Stimulated activated CD4-positive, alpha-beta T cell treated with anti-CD3 and anti-CD28 coated beads, Interleukin-15, amount 100 ng/mL, for 24 hours (primary cell): ENCODE data around the gene SDK1.
"Not testable (repeated sequence)": the region's sequence is repeated elsewhere in the genome, so short reads cannot be mapped to it uniquely, and the experiment has no call there.

Source experiments
- DNase-seq: peaks from one replicate; pipeline ENCODE4 v3.0.0-alpha.2; 2020

The SDK1 gene

DNA sequence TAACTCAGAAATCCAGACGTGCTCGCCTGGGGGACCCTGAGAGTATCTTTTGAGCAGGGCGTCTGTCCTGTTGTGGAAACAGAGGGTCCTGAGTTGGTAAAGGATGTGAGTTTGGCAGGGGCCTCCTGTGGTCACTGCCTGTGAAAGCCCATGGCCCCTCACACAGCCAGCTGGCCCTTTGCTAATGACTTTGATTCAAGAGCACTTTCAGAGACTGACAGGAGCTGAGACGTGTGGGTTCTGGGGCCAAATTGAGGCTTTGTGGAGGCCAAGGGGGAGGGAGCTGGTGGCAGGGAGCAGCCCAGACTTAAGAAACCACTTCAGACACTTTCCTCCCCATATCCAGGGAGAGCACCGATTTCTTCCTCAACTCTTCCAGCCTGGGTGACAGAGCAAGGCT lies 921.6 kb downstream of the SDK1 start:
- no peak for DNase-seq

DNA sequence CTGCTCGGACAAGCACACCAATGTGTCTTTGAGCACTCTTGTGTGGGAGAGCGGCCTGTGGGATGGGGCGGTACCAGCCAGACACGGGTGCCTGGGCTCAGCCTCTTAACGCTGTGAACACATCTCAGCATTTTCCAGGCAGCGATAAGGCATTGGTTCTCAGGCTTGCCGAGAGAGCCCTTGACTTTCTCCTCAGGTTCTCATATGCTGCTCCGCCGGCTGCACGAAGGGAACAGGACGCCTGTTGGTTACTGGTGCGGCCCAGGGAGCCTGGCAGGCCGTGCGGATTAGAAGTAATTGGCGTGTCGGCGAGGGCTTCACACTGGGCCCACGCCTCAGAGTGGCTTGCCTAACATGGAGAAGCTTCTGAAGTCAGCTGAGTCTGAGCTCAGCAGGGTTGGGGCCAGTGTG lies 924.3 kb downstream of the SDK1 start:
- DNase-seq: no peak

DNA sequence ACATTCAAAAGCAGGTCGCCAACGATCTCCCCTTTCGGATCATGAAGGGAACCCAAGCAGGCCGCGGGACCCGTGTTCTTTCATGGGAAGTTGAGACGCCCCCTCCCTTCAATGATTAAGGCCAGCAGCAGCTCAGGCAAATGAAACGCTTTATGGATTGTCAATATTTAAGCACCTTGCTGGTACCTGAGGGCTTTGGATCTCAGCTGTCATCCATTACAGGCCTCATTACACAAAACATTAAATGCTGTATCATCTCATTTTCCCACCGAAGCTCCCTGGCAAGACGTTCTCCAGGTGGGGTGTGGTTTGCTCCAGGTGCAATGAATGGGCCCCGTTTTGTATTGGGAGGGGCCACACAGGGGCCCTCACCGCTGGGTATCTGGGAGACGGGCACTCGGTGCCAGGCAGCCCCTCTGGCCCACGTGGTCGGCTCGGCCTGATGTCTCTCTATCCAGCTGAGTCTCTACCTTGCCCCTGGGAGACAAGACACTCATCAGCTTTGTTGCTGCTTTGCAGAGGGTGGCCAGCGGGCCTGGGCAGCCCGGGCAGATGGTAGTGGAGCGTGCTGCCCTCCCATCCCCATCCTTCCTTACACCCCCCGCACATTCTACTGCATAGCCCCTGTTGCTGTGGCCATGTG lies 925.0 kb downstream of the SDK1 start:
- DNase-seq: no peak

DNA sequence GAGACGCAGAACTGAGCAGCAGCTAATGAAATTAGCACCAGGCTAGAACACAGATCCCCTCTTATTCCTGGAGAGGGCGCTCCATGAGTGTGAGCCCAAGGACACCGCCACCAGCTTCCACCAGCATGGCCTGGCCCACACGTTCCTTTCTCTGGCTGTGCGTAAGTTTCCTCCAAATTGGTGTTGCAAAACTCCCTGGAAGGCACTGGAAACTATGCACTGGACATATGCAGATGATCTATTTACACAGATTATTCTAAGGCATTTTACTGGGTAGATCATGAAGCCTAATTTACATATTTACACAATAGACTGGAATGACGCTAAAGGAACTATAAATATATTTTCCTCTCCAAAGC lies 925.5 kb downstream of the SDK1 start:
- DNase-seq: no peak

DNA sequence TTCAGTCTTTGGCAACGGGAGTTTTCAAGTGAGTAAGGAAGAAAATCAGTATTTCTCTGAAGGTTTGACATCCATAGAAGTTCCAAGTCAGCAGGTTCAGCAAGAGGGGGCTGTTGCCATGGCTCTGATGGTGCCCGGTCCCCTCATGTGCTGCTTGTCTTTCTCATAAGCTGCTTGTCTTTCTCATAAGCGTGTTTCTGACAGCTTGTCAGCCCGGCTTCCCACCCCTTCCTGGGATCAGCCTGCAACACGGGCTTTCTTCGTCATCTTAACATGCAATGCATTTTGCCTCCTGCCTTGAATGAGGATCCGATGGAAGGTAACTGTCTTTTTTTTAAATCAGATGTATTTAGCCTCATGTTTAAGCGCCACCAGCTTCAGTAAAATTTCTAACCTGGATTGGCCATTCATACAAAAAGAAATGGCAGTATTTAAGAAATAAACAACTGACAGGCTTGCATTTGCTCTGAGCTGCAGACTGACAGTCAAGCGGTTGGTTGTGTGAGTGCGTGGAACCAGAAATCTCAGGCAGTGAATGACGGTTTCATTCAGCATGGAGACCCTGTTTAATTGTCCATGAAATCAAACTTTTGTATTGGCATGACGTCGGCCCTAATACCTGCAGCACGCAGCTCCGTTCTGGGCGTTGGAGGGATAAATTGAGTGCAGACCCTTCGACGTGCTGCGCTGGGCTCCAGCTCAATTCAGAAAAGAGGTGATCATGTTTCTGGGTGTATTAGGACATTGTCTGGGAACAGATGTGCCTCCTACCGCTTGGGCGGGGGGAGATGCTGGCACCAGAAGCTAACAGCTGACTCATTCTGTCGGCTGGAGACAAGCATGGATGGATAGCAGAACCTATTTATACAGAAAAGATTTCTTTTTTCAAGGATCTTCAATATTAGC lies 926.3 kb downstream of the SDK1 start:
- DNase-seq: no peak

DNA sequence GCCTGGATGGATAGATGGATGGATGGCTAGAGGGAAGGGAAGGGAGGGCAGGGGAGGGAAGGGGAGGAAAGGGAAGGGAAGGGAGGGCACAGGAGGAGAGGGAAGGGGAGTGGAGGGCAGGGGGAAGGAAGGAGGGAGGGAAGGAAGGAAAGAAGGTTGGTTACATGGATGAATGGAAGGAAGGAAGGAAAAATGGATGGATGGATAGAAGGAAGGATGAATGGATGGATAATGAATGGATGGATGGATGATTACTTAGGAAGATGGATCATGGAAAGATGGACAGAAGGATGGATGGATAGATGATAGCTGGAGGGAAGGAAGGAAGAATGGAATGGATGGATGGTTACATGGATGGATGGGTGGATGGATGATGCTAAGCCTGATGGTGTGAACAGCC lies 929.3 kb downstream of the SDK1 start:
- DNase-seq: no peak

DNA sequence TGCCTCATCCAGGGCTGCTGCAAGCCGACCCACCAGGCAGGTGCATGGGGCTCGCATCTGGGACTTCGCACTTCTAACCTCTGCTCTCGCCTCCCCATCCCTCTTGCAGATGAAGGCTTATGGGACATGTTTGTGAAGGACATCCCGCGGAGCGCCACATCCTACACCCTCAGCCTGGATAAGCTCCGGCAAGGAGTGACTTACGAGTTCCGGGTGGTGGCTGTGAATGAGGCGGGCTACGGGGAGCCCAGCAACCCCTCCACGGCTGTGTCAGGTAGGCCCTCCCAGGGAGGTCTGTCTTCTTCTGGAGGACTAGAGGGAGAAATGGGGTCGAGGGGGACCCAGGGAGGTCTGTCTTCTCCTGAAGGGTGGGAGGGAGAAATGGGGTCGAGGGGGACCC lies 932.1 kb downstream of the SDK1 start:
- DNase-seq: no peak

DNA sequence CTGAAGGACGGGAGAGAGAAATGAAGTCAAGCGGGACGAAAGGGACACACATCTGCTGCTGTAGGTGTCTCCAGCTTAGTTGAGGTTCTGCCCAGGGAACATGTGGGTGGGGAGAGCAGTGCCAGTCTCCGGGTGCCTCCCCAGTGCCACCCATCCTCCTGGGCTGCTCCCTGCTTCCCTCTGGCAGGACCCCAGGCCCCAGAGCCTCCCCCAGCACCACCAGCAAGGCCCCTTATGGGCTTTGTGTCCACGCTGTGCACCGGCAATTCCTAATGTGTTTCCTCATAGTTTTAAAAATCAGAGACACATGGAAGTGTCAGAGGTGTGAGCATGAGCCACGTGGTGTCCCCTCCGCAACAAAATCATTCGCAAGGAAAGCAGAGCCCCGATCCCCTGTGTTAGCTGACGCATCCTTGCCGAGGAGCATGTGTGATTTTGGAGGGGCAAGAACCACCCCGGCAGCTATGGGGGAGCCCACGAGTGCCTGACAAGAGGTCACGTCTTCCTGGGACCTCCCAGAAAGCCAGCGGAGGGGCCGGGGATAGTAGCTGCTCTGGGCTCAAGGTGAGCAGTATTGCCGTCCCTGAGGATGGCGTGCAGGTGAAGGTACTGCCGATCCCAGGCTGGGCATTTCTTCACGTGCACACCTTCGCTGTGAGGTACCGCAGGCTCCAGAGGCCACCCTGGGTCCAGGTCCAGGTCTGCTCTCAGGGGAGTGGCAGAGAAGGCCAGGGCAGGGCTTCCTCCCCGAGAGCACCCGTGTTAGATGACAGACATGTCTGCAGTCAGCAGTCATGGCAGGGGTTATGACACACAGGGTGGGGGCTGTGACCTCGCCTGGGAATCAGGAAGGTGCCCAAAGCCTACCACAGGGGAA lies 932.8 kb downstream of the SDK1 start:
- DNase-seq: no peak

DNA sequence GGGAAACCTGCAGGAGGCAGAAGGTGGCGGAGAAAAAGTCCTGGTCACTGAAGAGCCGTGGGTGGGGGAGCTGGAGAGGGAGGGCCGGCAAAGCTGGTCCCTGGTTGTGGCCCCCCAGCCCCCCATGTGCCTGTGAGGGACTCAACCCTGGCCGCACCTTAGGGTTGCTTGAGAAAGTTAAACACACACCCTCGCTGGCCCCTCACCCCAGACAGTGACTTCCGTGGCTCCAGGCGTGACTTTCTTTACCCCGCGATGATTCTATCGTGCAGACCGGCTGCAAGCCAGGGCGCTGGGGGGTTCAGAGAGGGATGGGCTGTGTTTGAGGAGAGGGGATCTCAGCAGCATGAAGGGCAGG lies 933.4 kb downstream of the SDK1 start:
- no peak for DNase-seq

DNA sequence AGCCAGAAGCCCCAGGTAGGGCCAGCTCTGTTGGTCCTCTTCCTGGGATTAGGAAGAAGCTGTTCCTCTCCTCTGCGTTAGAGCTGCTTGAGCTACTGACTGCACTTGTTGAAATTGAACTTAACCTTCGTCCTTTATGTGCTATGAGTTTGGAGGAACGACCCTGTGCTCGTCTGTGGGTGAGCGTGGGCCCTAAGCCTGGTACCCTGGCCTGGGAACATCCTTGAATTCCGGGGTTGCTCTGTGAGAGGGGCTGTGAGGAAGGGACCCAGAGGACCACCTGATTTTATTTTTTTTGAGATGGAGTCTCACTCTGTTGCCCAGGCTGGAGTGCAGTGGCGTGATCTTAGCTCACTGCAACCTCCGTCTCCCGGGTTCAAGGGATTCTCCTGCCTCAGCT lies 933.8 kb downstream of the SDK1 start:
- no peak for DNase-seq

DNA sequence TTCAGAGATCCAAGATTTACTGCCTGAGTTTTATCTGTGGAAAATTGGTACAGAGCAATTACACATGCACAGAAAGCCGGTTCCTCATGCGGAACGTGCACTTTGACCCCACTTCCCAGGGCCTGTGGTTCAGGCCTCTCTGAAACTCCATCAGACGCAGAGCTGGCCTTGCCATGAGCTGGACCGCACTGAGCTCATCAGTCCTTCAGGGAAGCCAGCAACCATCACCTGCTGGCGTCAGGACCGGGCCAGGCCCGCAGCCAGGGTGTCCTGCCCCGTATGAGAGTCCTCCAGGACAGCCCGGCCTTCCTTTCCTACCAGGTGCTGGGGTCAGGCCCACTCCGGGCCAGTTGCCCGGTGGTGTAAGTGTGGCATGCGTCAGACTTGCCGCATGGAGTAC lies 934.5 kb downstream of the SDK1 start:
- DNase-seq: no peak

DNA sequence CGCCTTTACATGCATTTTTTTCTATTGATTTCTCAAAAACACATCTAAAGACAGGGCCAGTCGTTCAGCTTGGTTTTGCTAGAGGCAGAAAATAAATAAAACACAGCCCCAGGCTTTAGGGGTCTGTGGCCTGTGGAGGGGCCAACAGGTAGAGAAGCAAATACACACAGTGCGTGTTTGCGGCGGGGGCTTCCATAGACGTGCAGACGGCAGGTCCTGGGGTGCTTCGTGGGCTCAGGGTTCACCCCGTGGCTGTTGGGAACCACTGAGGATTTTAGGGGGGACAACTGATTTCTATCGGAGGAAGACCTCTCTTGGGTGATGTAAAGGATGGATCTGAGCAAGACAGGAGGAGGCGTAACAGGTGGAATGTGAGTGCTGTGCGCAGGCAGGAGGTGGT lies 935.3 kb downstream of the SDK1 start:
- DNase-seq: no peak

DNA sequence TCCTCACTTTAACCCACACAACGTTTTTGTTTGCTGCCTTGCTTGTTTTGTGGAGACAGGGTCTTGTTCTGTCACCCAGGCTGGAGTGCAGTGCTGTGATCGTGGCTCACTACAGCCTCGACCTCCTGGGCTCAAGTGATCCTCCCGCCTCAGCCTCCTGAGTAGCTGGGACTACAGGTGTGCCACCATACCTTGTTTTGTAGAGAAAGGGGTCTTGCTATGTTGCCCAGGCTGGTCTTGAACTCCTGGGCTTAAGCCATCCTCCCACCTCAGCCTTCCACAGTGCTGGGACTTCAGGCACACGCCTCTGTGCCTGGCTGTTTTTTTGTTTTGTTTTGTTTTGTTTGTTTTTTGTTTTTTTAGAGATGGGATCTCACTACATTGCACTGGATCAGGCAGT lies 935.8 kb downstream of the SDK1 start:
- DNase-seq: not testable (repeated sequence)

DNA sequence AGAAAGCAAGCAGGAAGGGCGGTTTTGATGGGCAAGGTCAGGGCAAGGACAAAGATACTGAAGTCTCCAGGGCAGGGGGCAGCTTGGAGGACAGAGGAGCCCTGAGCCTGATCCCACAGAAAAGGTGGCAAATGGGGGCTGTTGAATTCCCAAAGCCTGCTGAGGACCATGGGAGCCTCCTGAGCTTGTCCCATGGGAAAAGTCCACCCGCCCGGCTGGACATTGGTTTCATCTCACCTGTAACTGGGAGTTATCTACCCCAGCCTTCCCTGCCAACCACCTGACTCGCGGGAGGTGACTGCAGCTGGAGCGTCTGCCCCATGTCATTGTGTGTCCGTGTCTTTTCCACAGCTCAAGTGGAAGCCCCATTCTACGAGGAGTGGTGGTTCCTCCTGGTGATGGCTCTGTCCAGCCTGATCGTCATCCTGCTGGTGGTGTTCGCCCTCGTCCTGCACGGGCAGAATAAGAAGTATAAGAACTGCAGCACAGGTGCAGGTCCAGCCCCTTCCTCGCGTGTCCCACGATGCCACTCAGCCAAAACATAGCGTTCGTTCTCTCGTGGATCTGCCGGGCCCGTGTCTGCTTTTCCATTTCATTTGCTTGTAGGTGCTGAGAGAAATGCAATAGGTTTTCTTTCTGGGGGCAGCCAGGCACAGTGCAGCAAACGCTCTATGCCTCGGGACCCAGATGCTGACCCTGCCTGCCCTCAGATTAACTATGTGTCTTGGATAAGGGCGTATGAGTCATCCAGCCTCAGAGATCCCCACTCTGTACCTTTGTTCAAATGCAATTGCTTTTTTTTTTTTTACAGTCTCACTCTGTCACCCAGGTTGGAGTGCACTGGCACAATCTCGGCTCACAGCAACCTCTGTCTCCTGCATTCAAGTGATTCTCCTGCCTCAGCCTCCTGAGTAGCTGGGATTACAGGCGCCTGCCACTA lies 936.5 kb downstream of the SDK1 start:
- no peak for DNase-seq

DNA sequence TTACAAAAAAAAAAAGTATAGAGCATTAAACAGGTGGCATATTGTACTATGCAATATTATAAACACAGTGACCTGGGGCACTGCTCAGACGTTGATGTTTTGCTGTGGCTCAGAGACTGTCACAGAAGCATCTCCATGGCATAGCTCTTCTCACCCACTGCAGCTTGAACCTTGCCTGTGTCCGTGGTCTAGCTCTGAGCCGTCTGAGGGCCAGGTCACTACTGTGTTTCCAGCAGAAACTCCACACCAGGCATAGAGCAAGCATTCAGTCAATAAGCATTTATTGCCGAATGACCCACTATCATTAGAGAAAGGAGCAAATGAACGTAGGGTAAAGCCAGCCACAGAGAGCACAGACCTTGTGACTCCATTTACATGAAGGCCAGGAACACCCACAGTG lies 937.8 kb downstream of the SDK1 start:
- DNase-seq: no peak

DNA sequence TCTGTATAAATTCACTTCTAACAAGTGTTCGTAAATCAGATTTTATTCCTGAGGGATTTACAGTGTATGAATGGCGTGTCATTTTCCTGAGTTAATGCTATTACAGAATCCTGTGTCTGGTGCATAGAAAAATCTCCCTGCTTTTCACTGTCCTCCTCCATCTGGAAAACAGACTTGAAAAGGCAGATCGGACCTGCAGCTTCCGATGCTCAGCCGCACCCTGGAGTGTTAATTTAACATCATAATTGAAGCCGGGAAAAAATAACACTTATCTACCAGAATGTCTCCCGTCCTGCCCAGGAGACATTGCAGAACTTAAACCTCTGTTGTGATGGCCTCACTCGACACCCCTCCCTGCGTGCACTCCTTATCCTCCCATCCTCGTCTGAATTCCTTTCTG lies 939.0 kb downstream of the SDK1 start:
- DNase-seq: no peak

DNA sequence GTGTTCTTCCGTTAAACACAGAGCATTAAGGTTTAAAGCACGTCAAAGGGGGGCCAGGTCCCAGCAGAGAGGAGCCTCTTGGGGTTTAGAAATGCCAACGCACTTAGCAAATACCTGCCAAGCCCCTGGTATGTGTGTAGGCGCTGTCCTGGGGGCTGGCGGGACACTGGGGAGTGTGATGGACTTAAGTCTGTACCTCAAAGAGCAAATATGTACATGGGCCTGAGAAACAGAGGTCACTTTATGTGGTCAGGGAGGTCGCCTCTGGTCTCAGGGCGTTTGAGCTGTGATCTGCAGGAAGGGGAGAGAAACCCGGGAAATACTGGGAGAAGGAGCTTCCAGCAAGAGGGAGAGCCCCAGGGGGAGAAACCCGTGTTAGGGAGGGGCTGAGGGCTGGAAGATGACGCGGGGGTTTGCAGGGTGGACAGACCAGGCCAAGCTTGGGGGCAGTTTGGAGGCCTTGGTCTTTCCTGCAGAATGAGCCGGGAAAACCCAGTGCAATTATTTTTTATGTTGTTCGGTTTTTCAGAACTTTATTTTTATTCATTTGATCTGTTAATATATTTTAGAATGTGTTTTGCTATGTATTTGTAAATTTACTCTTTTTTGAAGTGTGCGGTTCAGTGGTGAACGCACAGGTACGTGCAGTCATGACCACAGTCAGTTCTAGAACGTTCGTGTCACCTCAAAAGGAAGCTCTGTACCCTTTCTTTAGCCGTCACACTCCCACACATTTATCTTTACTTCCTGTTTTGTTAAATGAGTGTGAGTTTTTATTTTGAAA lies 939.7 kb downstream of the SDK1 start:
- no peak for DNase-seq

DNA sequence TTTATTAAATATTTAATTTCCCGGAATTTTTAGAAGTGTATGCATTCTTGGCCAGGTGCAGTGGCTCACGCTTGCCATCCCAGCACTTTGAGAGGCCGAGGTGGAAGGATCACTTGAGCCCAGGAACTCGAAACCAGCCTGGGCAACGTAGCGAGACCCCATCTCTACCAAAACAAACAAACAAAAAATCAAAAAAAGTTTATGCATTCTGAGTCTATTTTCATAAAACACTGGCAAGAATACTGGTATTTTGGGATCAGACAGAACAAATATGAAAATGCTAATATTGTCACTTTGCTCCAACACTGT lies 940.2 kb downstream of the SDK1 start:
- DNase-seq: no peak

DNA sequence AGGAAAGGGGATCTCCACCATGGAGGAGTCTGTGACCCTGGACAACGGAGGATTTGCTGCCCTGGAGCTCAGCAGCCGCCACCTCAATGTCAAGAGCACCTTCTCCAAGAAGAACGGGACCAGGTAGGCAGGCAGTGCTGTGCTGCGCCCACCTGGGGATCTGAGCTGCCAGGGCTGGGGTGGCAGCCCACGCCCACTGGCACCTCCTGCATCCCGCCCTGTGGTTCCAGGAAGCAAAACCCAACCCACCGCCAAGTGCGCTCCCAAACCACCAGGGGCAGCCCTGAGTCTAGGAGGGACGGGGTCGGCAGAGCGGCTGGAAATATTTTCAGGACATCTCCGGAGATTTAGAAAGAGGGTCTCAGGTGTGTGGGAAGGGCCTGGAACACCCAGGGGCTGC lies 940.7 kb downstream of the SDK1 start:
- DNase-seq: no peak

DNA sequence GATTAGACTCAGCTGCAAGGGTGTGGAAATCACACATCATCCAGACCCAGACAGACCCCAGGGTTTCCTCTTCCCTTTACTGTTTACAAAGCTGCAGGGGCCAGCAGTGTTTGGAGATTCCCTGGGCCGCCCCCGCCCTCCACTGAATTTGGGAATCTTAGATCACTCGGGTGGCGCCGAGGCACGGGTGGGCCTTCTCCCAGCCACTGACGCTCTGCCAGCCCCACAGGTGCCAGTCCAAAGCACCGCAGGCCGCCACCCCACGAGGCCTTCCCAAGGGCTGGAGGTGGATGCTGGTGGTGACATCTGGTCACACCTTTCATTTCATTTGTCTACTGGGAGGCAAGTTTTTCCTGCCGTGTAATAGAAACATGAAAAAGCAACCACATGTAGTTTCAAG lies 941.7 kb downstream of the SDK1 start:
- DNase-seq: no peak

DNA sequence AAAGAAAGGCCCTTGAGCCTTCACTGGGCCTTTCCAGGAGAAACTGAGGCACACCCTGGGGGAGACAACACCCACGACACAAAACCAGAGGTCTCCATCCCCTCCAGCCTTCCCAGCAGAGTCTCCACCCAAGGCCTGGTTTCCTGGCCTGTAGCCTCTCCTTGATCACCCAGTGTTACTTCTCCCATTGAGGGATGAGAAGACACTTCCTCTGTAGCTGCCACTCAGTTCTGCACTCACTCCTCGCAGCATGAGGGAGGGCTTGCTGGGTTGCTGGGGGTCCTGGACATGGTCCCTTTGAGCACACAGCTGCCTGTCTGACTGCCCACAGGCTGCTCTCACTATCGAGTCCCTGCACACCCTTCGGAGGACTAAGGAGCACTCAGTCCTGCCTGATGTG lies 943.0 kb downstream of the SDK1 start:
- DNase-seq: no peak

DNA sequence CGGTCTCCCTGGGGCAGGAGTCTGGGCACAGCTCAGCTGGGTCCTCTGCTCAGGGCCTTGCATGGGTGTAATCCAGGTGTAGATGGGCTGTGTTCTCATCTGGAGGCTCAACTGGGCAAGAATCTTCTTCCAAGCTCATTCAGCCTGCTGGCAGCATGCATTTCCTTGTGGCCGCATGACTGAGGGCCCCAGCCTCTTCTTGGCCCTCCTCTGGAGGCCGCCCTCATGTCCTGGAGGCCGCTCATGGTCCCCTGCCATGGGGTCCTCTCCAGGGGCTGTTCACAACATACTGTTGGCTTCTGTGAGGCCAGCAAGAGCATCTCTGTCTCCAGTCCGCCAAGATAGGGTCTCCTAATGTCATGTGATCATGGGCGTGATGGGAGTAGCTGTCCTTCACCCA lies 943.6 kb downstream of the SDK1 start:
- no peak for DNase-seq
